WTC11 (cell line): ENCODE results near the gene CTRB1. TPM values are rescaled to one million over a fixed set of nuclear protein-coding genes. Genes with fewer than 3 reads are reported as not detected.

Source experiments
- ATAC-seq: fragments of 200-7000 bp; cut with Tn5 transposase; 2 replicates; pipeline ENCODE4 v1.10.0; 2021; ENCODE audit warnings: mild to moderate bottlenecking, moderate library complexity
- CTCF ChIA-PET: fragments of 300-600 bp; sonication (Branson Sonifier 250); formaldehyde crosslinking; loops from one replicate; lab custom pipeline; 2021; ENCODE audit warnings: antibody characterized with exemption; lab: Charles Lee
- POLR2A ChIA-PET: fragments of 350-600 bp; sonication (Branson Sonifier 250); formaldehyde crosslinking; loops from one replicate; lab custom pipeline; 2021; ENCODE audit warnings: antibody characterized with exemption; lab: Charles Lee
- DNase-seq: peaks from one replicate; pipeline ENCODE4 v3.0.0; 2021; ENCODE audit warnings: low spot score
- H3K27ac Mint-ChIP-seq: 2 replicates; pipeline ENCODE4 v1.8.0; 2021; ENCODE audit warnings: mixed read lengths
- H3K27me3 Mint-ChIP-seq: 2 replicates; pipeline ENCODE4 v1.8.0; 2021; ENCODE audit warnings: low read depth, mild to moderate bottlenecking, moderate library complexity, mixed read lengths
- H3K36me3 Mint-ChIP-seq: 2 replicates; pipeline ENCODE4 v1.8.0; 2021; ENCODE audit warnings: mixed read lengths
- H3K4me1 Mint-ChIP-seq: 2 replicates; pipeline ENCODE4 v1.8.0; 2022; ENCODE audit warnings: mixed read lengths
- H3K4me3 Mint-ChIP-seq: 2 replicates; pipeline ENCODE4 v1.8.0; 2021; ENCODE audit warnings: mild to moderate bottlenecking, moderate library complexity, mixed read lengths
- H3K9me3 Mint-ChIP-seq: 2 replicates; pipeline ENCODE4 v1.8.0; 2021; ENCODE audit warnings: mixed read lengths
- ATF6 ChIP-seq: sonication (generic); formaldehyde crosslinking; IDR thresholded peaks from 2 replicates; pipeline ENCODE4 v1.8.1; 2023; ENCODE audit warnings: mild to moderate bottlenecking, missing genetic modification reagents
- CTCF ChIP-seq: fragments of 200-600 bp; IDR thresholded peaks from 2 replicates; pipeline ENCODE4 v1.8.0; 2022; ENCODE audit warnings: antibody characterized with exemption
- E2F4 ChIP-seq: sonication (generic); formaldehyde crosslinking; IDR thresholded peaks from 2 replicates; pipeline ENCODE4 v1.8.1; 2022; ENCODE audit warnings: low read depth, mild to moderate bottlenecking, moderate library complexity, missing genetic modification reagents, borderline replicate concordance
- ELF4 ChIP-seq: sonication (generic); formaldehyde crosslinking; IDR thresholded peaks from 2 replicates; pipeline ENCODE4 v1.8.1; 2022; ENCODE audit warnings: low read depth, mild to moderate bottlenecking, moderate library complexity, missing genetic modification reagents
- GABPB1 ChIP-seq: sonication (generic); formaldehyde crosslinking; IDR thresholded peaks from 2 replicates; pipeline ENCODE4 v1.8.1; 2023; ENCODE audit warnings: mild to moderate bottlenecking, missing genetic modification reagents
- IRF2 ChIP-seq: sonication (generic); formaldehyde crosslinking; IDR thresholded peaks from 2 replicates; pipeline ENCODE4 v1.8.0; 2022; ENCODE audit warnings: low read depth, missing genetic modification reagents, borderline replicate concordance
- NR2C2 ChIP-seq: sonication (generic); formaldehyde crosslinking; IDR thresholded peaks from 2 replicates; pipeline ENCODE4 v1.8.0; 2022; ENCODE audit warnings: mild to moderate bottlenecking, missing genetic modification reagents
- PRDM15 ChIP-seq: sonication (generic); formaldehyde crosslinking; IDR thresholded peaks from 2 replicates; pipeline ENCODE4 v1.8.0; 2022; ENCODE audit warnings: missing genetic modification reagents
- RELA ChIP-seq: sonication (generic); formaldehyde crosslinking; IDR thresholded peaks from 2 replicates; pipeline ENCODE4 v1.8.1; 2022; ENCODE audit warnings: missing genetic modification reagents, mild to moderate bottlenecking, borderline replicate concordance
- RORB ChIP-seq: fragments of 250-450 bp; sonication (Bioruptor Pico); IDR thresholded peaks from 2 replicates; pipeline ENCODE4 v1.9.0; 2021; ENCODE audit warnings: mild to moderate bottlenecking
- ZBTB21 ChIP-seq: sonication (generic); formaldehyde crosslinking; IDR thresholded peaks from 2 replicates; pipeline ENCODE4 v1.8.1; 2023; ENCODE audit warnings: mild to moderate bottlenecking, missing genetic modification reagents, borderline replicate concordance
- ZNF232 ChIP-seq: sonication (generic); formaldehyde crosslinking; IDR thresholded peaks from 2 replicates; pipeline ENCODE4 v1.8.0; 2022; ENCODE audit warnings: mild to moderate bottlenecking, missing genetic modification reagents
- ZNF396 ChIP-seq: fragments of 250-450 bp; sonication (Bioruptor Pico); IDR thresholded peaks from 2 replicates; pipeline ENCODE4 v1.8.0; 2021; ENCODE audit warnings: mild to moderate bottlenecking, moderate library complexity, borderline replicate concordance
- ZNF532 ChIP-seq: fragments of 250-450 bp; sonication (Bioruptor Pico); IDR thresholded peaks from 2 replicates; pipeline ENCODE4 v1.9.0; 2021; ENCODE audit warnings: mild to moderate bottlenecking, borderline replicate concordance
- total RNA-seq: library from RNA; stranded (reverse); gene quantifications from 3 replicates; pipeline ENCODE4 v1.2.3, GENCODE V29; 2021

Gene CTRB1
- total RNA-seq, 1 experiment from 2014 or later, result 3.9 TPM

GRCh38 chr16:75203096-75203495 lies 15.7 kb upstream of the CTRB1 start:
- TF ChIP-seq RORB (CRISPR knock-in tag) (no peak), NR2C2 (CRISPR knock-in tag) (no peak), ATF6 (CRISPR knock-in tag) (no peak), E2F4 (CRISPR knock-in tag) (no peak), CTCF (no peak)
- ChIA-PET POLR2A (interaction anchor here (0.6 kb wide), 1 partner anchor 89 kb away, joined by 3 read pairs; no protein-coding TSS in a partner anchor), CTCF (interaction anchor here (0.6 to 1.9 kb wide), 4 partner anchors 17 to 347 kb away, joined by 3 to 17 read pairs (median 4); no protein-coding TSS in a partner anchor)
- ATAC-seq (no peak), DNase-seq (peak; percentile 6)
- H3K4me1 Mint-ChIP-seq, result peaks cover 10% of the 10 kb centered on the region
- H3K4me3 Mint-ChIP-seq, result no peak overlapping the region
- H3K9me3 Mint-ChIP-seq, result no peaks in the 10 kb centered on the region
- no peak overlapping the region for H3K27ac Mint-ChIP-seq
- H3K36me3 Mint-ChIP-seq, result no peaks in the 10 kb centered on the region
- H3K27me3 Mint-ChIP-seq, result no peaks in the 10 kb centered on the region

GRCh38 chr16:75203667-75204409 lies 14.9 kb upstream of the CTRB1 start:
- Mint-ChIP-seq H3K27me3 (no peaks in the 10 kb centered on the region), H3K9me3 (no peaks in the 10 kb centered on the region), H3K4me3 (no peak overlapping the region), H3K27ac (0 out of 2 replicates have a peak overlapping the region, but pooled peaks have one; percentile 9)
- POLR2A ChIA-PET, result interaction anchor here (0.6 kb wide), 1 partner anchor 90 kb away, joined by 3 read pairs; no protein-coding TSS in a partner anchor
- ATAC-seq, result no peak
- no peak for DNase-seq
- TF ChIP-seq RELA (CRISPR knock-in tag), result no peak
- TF ChIP-seq ZNF532 (CRISPR knock-in tag), result no peak
- no peak for TF ChIP-seq IRF2 (CRISPR knock-in tag)
- no peak for TF ChIP-seq ELF4 (CRISPR knock-in tag)
- no peak for TF ChIP-seq GABPB1 (CRISPR knock-in tag)
- no peak for TF ChIP-seq ZBTB21 (CRISPR knock-in tag)
- TF ChIP-seq ZNF232 (CRISPR knock-in tag), result no peak
- no peak for TF ChIP-seq PRDM15 (CRISPR knock-in tag)
- no peak for TF ChIP-seq ZNF396
- TF ChIP-seq, all 79 proteins: peak for 0
- H3K4me1 Mint-ChIP-seq, result 0 out of 2 replicates have a peak, but pooled peaks cover 6% of the 10 kb centered on the region
- CTCF ChIA-PET, result interaction anchor here (0.6 to 1.9 kb wide), 4 partner anchors 16 to 346 kb away, joined by 3 to 17 read pairs (median 4); no protein-coding TSS in a partner anchor
- H3K36me3 Mint-ChIP-seq, result no peaks in the 10 kb centered on the region
